OCI-LY7 (cell line): ENCODE results near the gene NPDC1. TPM values are rescaled to one million over a fixed set of nuclear protein-coding genes. Genes with fewer than 3 reads are reported as not detected.

Source experiments
- BruUV-seq: library from RNA; stranded (reverse); fragments of 400-500 nt; replicated peaks from 2 replicates; lab custom pipeline; 2021; lab: Mats Ljungman, UMichigan
- CTCF ChIA-PET: fragments of 300-600 bp; sonication (Branson Sonifier 250); formaldehyde crosslinking; loops from one replicate; lab custom pipeline; 2022; ENCODE audit warnings: antibody characterized with exemption; ENCODE audit not compliant: unreplicated experiment; lab: Charles Lee
- POLR2A ChIA-PET: fragments of 300-600 bp; sonication (Branson Sonifier 250); formaldehyde crosslinking; loops from one replicate; lab custom pipeline; 2022; ENCODE audit warnings: antibody characterized with exemption; lab: Charles Lee
- DNase-seq: peaks from one replicate; pipeline ENCODE4 v3.0.0-alpha.2; 2015; ENCODE audit warnings: low spot score
- H2AFZ ChIP-seq: fragments of 200-600 bp; sonication (generic), shearing (Covaris generic); 2 replicates; pipeline ENCODE4 v1.6.1; 2014; ENCODE audit warnings: mild to moderate bottlenecking, antibody characterized with exemption, low read length, moderate library complexity
- H3K27ac ChIP-seq: fragments of 200-600 bp; sonication (generic); 2 replicates; pipeline ENCODE4 v1.5.1; 2014; ENCODE audit warnings: mixed run types, low read depth, mild to moderate bottlenecking, moderate library complexity, low read length, inconsistent platforms; ENCODE audit not compliant: poor library complexity, severe bottlenecking
- H3K36me3 ChIP-seq: fragments of 200-600 bp; sonication (generic); 2 replicates; pipeline ENCODE4 v1.6.1; 2014; ENCODE audit warnings: mild to moderate bottlenecking, antibody characterized with exemption, low read length, moderate library complexity, mixed read lengths; ENCODE audit not compliant: insufficient read depth
- H3K4me1 ChIP-seq: fragments of 200-600 bp; sonication (generic); 2 replicates; pipeline ENCODE4 v1.5.1; 2014; ENCODE audit warnings: mild to moderate bottlenecking, low read length; ENCODE audit not compliant: insufficient read depth, poor library complexity, severe bottlenecking
- H3K4me2 ChIP-seq: fragments of 200-600 bp; sonication (generic); 2 replicates; pipeline ENCODE4 v1.6.1; 2014; ENCODE audit warnings: mild to moderate bottlenecking, low read length
- H3K4me3 ChIP-seq: fragments of 200-600 bp; sonication (generic); 2 replicates; pipeline ENCODE4 v1.5.1; 2014; ENCODE audit warnings: mild to moderate bottlenecking, low read depth, low read length; ENCODE audit not compliant: poor library complexity, severe bottlenecking
- H3K79me2 ChIP-seq: fragments of 200-600 bp; sonication (generic); 2 replicates; pipeline ENCODE4 v1.6.1; 2016; ENCODE audit warnings: low read depth, mild to moderate bottlenecking, low read length, moderate library complexity, mixed read lengths; ENCODE audit not compliant: insufficient read depth
- H3K9me2 ChIP-seq: fragments of 200-600 bp; sonication (generic); 2 replicates; pipeline ENCODE4 v1.6.1; 2016; ENCODE audit warnings: mild to moderate bottlenecking, low read length, mixed read lengths; ENCODE audit not compliant: insufficient read depth
- H3K9me3 ChIP-seq: fragments of 200-600 bp; sonication (generic); 2 replicates; pipeline ENCODE4 v1.6.1; 2014; ENCODE audit warnings: mild to moderate bottlenecking, mixed run types, low read length, mixed read lengths
- H4K20me1 ChIP-seq: fragments of 200-600 bp; sonication (generic); 2 replicates; pipeline ENCODE4 v1.6.1; 2014; ENCODE audit warnings: mild to moderate bottlenecking, antibody characterized with exemption, low read length, moderate library complexity, mixed read lengths; ENCODE audit not compliant: insufficient read depth
- CTCF ChIP-seq: fragments of 200-600 bp; sonication (generic); conservative IDR thresholded peaks from 2 replicates; pipeline ENCODE4 v1.5.1; 2014; ENCODE audit warnings: mild to moderate bottlenecking, antibody characterized with exemption, low read length, moderate library complexity, mixed read lengths
- EZH2phosphoT487 ChIP-seq: fragments of 200-600 bp; sonication (generic); IDR thresholded peaks from 2 replicates; pipeline ENCODE4 v1.6.1; 2018; ENCODE audit warnings: low read depth, borderline replicate concordance, mild to moderate bottlenecking, mixed run types, antibody characterized with exemption, low read length, moderate library complexity, mixed read lengths
- intact Hi-C: fragments of 100-400 bp; cut with micrococcal nuclease; formaldehyde crosslinking; loops from one replicate; pipeline ENCODE4 v1.10.0; 2022; ENCODE audit not compliant: unreplicated experiment
- total RNA-seq, 2 experiments: library from RNA; depleted of rRNA in 1 of 2; stranded (reverse); fragments of >200 nt in 1 of 2; shearing (Covaris generic) in 1 of 2; gene quantifications; 2 replicates each; pipeline ENCODE4 v1.2.3, GENCODE V29; 2014 to 2022

NPDC1 gene
- total RNA-seq, 2 experiments from 2014 or later = 0.32 to 0.38 TPM

GRCh38 chr9:137021568-137021978 lies 24.4 kb downstream of the NPDC1 start:
- no peak for TF ChIP-seq EZH2phosphoT487
- TF ChIP-seq CTCF = no peak
- ChIA-PET CTCF (interaction anchor here (0.9 kb wide), 1 partner anchor 14 kb away, joined by 3 read pairs; no protein-coding TSS in a partner anchor), POLR2A (interaction anchor here (0.5 kb wide), 1 partner anchor 51 kb away, joined by 3 read pairs; no protein-coding TSS in a partner anchor)
- no peaks in the 10 kb centered on the region for H4K20me1 ChIP-seq
- H3K79me2 ChIP-seq = no peaks in the 10 kb centered on the region
- no peak overlapping the region for H3K27ac ChIP-seq
- H3K9me3 ChIP-seq = no peaks in the 10 kb centered on the region
- H2AFZ ChIP-seq = no peak overlapping the region
- H3K4me3 ChIP-seq = no peak overlapping the region
- no peaks in the 10 kb centered on the region for H3K9me2 ChIP-seq
- BruUV-seq = no TSS peak
- DNase-seq = no peak
- no peak overlapping the region for H3K4me2 ChIP-seq
- no peaks in the 10 kb centered on the region for H3K36me3 ChIP-seq
- intact Hi-C loops = no loop called here
- H3K4me1 ChIP-seq = peaks cover 26% of the 10 kb centered on the region

- intact Hi-C loops = no loop called here
- no peak overlapping the region for H3K4me2 ChIP-seq
- H3K79me2 ChIP-seq = no peaks in the 10 kb centered on the region
- TF ChIP-seq EZH2phosphoT487 (no peak), CTCF (no peak)
- H3K4me3 ChIP-seq = no peak overlapping the region
- no peaks in the 10 kb centered on the region for H3K9me3 ChIP-seq
- no peak overlapping the region for H3K27ac ChIP-seq
- peaks cover 21% of the 10 kb centered on the region for H3K4me1 ChIP-seq
- no TSS peak for BruUV-seq
- no peak overlapping the region for H2AFZ ChIP-seq
- H3K36me3 ChIP-seq = no peaks in the 10 kb centered on the region
- no peaks in the 10 kb centered on the region for H4K20me1 ChIP-seq
- H3K9me2 ChIP-seq = no peaks in the 10 kb centered on the region
- CTCF ChIA-PET = no interaction called here
- POLR2A ChIA-PET = no interaction called here
- DNase-seq = no peak
Observed at GRCh38 chr9:137020771-137021567, 25.0 kb downstream of the NPDC1 start.
